ENCODE results near the gene RABL3. TPM values are rescaled to one million over a fixed set of nuclear protein-coding genes. Genes with fewer than 3 reads are reported as not detected.
A peak's percentile ranks its signal among the peaks of the same experiment; 100 is the strongest.
"Not testable (repeated sequence)": the region's sequence is repeated elsewhere in the genome, so short reads cannot be mapped to it uniquely, and the experiment has no call there.

RABL3 gene, protein sequence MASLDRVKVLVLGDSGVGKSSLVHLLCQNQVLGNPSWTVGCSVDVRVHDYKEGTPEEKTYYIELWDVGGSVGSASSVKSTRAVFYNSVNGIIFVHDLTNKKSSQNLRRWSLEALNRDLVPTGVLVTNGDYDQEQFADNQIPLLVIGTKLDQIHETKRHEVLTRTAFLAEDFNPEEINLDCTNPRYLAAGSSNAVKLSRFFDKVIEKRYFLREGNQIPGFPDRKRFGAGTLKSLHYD
- 17.2 TPM for total RNA-seq
- long read RNA-seq, transcript RABL3-201 (8 exons, 3,883 nt): major isoform, 11 of 21 reads
- long read RNA-seq, partial matches to known transcripts: 3 of 21 reads
- long read RNA-seq, other reads (novel, unspliced or antisense): 7 of 21 reads

DNA sequence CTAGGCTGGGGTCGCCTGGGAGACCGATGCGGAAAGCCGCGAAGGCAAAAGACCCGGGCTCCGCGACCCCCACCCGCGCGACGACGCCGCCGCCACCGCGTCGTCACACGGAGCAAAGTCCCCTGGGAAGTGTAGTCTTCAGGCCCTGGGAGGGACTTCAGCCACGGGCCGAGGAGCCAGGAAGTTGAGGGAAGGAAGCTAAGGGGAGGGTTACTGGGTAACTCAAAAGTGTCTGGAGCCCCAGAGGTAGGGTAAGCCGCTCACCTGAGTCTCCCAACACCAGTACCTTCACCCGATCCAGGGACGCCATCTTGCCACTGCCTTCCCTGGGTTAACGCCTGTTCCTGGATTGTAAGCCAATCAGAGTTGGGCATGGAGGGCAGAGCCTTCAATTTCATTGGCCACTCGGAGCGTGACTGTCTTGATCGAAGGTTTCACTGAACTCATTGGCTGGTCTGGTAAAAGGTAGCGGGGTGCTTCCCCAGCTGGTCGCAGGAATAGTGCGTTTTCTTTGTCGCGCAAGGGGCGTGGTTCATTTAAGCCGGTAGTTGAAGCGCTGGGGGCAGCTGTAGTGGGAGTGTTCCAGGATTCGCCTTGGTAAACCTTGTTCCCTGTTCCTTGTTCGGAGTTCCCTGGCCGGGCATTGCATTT lies at the start of gene RABL3, which contains the start of gene GTF2E1:
RABL3 (minus strand) TSS at position 319 of the 651 bp plus-strand sequence; CDS start at position 310, 9 bp downstream.
GTF2E1 (plus strand) TSS at position 547 of the 651 bp plus-strand sequence. CDS start 7,809 bp downstream, outside the sequence.
- Histone ChIP-seq H3K9me3 (no peaks in the 10 kb centered on the region), H3K27ac (peak within 1 kb of the TSS; percentile 99), H3K36me3 (no peaks in the 10 kb centered on the region), H3K4me3 (peak within 1 kb of the TSS; percentile 93), H3K27me3 (no peaks in the 10 kb centered on the region), H3K4me1 (peaks cover 19% of the 10 kb centered on the region)
- DNase-seq: peak; percentile 96
- intact Hi-C loops (cut with DNase I): no loop called here
- TF ChIP-seq, protein P1, sequence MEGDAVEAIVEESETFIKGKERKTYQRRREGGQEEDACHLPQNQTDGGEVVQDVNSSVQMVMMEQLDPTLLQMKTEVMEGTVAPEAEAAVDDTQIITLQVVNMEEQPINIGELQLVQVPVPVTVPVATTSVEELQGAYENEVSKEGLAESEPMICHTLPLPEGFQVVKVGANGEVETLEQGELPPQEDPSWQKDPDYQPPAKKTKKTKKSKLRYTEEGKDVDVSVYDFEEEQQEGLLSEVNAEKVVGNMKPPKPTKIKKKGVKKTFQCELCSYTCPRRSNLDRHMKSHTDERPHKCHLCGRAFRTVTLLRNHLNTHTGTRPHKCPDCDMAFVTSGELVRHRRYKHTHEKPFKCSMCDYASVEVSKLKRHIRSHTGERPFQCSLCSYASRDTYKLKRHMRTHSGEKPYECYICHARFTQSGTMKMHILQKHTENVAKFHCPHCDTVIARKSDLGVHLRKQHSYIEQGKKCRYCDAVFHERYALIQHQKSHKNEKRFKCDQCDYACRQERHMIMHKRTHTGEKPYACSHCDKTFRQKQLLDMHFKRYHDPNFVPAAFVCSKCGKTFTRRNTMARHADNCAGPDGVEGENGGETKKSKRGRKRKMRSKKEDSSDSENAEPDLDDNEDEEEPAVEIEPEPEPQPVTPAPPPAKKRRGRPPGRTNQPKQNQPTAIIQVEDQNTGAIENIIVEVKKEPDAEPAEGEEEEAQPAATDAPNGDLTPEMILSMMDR (IDR thresholded peaks at IDR 0.05): no peak
- peak; percentile 99 for ATAC-seq

DNA sequence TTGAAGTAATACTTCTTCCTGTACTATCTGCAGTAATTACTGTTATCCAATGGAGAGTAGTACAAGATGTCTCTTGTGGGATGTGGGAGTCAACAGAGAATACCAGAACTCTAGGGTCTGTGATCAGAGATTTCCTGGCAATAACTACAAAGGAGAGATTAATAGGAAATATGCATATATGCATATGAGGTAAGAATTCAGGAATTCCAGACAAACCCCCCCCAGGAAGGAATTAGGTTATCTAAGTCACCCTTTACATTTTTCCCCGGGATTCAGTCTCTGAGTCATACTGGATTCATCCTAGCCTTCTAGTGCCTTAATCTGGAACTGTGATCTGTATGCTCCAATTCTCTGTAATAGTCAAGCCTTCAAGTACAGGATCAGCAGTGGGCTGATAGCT lies 49.6 kb upstream of the RABL3 start:
- H3K4me1 ChIP-seq: no peaks in the 10 kb centered on the region
- ATAC-seq: no peak
- H3K4me3 ChIP-seq: no peak overlapping the region
- H3K36me3 ChIP-seq: no peaks in the 10 kb centered on the region
- H3K27ac ChIP-seq: no peak overlapping the region
- TF ChIP-seq, protein P1 (IDR thresholded peaks at IDR 0.05): no peak
- no peaks in the 10 kb centered on the region for H3K27me3 ChIP-seq
- intact Hi-C loops (cut with DNase I): no loop called here
- no peaks in the 10 kb centered on the region for H3K9me3 ChIP-seq
- DNase-seq: no peak

DNA sequence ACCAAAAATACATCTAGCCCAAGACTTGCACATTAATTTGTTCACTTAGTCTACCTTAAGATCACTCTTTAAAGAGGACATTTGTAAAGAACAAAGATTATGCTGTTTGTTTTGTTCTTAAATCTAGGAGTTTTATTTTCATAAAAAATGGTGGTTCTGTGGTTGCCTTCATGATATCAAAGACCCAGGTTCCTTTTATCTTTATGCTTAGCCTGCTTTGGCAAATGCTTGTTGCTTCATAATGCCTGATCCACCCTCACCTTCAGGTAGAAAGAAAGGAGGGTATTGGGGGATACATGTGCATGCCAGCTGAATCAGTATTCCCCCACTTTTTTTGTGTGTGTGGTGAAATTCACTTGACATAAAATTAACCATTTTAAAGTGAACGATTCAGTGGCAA lies 48.7 kb upstream of the RABL3 start:
- TF ChIP-seq, protein P1 (IDR thresholded peaks at IDR 0.05): no peak
- intact Hi-C loops (cut with DNase I): no loop called here
- Histone ChIP-seq H3K36me3 (no peaks in the 10 kb centered on the region), H3K27me3 (no peaks in the 10 kb centered on the region), H3K27ac (no peak overlapping the region), H3K9me3 (no peaks in the 10 kb centered on the region), H3K4me3 (no peak overlapping the region), H3K4me1 (no peaks in the 10 kb centered on the region)
- no peak for DNase-seq
- no peak for ATAC-seq

DNA sequence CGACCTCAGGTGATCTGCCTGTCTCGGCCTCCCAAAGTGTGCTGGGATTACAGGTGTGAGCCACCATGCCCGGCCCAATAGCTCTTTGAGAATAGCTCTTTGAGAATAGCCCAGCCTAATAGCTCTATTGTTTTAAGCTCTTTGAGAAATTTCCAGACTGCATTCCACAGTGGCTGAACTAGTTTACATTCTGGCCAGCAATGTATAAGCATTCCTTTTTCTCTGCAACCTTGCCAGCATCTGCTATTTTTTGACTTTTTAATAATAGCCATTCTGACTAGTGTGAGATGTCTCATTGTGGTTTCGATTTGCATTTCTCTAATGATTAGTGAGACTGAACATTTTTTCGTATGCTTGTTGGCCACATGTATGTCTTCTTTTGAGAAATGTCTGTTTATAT lies 43.5 kb upstream of the RABL3 start:
- DNase-seq; H3K4me3 ChIP-seq; H3K27ac ChIP-seq; H3K9me3 ChIP-seq; intact Hi-C loops (cut with DNase I); ATAC-seq; H3K27me3 ChIP-seq; H3K4me1 ChIP-seq: not testable (repeated sequence)
- H3K36me3 ChIP-seq: peaks cover 15% of the 10 kb centered on the region

DNA sequence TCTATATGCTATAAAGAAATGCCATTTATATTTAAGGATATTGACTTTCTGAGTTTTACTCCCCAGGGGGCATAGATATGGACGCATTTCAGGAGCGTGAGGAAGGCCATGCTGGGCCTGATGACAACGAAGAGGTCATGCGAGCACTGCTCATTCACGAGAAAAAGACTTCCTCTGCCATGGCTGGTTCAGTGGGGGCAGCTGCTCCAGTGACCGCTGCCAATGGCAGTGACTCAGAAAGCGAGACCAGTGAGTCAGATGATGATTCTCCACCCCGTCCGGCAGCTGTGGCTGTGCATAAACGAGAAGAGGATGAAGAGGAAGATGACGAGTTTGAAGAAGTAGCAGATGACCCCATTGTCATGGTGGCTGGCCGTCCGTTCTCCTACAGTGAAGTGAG lies 38.7 kb upstream of the RABL3 start:
- Histone ChIP-seq H3K27me3 (no peaks in the 10 kb centered on the region), H3K4me3 (no peak overlapping the region), H3K27ac (no peak overlapping the region), H3K36me3 (peaks cover 32% of the 10 kb centered on the region), H3K9me3 (no peaks in the 10 kb centered on the region), H3K4me1 (no peaks in the 10 kb centered on the region)
- DNase-seq (no peak), ATAC-seq (peak; percentile 36)
- TF ChIP-seq, protein P1 (IDR thresholded peaks at IDR 0.05): no peak
- intact Hi-C loops (cut with DNase I): no loop called here

DNA sequence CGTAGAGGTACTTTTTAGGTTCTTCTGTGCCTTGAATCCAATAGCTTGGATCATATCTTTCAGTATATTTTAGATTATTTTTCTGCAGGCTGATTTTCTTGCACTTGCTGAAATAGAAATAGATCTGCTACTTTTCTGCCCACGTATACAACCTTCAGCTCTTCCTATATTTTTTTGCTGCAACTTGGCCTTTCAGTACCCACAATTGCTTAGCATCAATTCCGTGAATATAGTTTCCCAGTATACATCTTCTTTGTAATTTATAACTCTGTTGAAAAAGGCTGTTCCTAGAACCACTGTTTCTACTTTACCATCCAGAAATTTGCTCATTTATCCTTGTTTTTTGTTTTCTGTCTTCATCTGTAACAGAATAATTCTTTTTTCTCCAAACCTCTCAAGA lies 36.5 kb upstream of the RABL3 start:
- Histone ChIP-seq H3K4me3 (no peak overlapping the region), H3K4me1 (no peaks in the 10 kb centered on the region), H3K9me3 (no peaks in the 10 kb centered on the region), H3K27me3 (no peaks in the 10 kb centered on the region), H3K36me3 (peaks cover 32% of the 10 kb centered on the region), H3K27ac (no peak overlapping the region)
- intact Hi-C loops (cut with DNase I): no loop called here
- DNase-seq (no peak), ATAC-seq (no peak)
- TF ChIP-seq, protein P1 (IDR thresholded peaks at IDR 0.05): no peak
